AG04450 (cell line): ENCODE results near the gene EIF3L. TPM values are rescaled to one million over a fixed set of nuclear protein-coding genes. Genes with fewer than 3 reads are reported as not detected.
A peak's percentile ranks its signal among the peaks of the same experiment; 100 is the strongest.

Experiments
- CTCF ChIA-PET: fragments of 300-600, 350-600 bp; formaldehyde crosslinking; extraction: SDS; loops from one replicate; lab custom pipeline; 2022; ENCODE audit warnings: antibody characterized with exemption, inconsistent platforms; lab: Charles Lee
- POLR2A ChIA-PET: fragments of 350-600 bp; formaldehyde crosslinking; extraction: SDS; loops from one replicate; lab custom pipeline; 2021; ENCODE audit warnings: antibody characterized with exemption, inconsistent platforms; lab: Yijun Ruan, JAX
- DNase-seq: peaks from one replicate; pipeline ENCODE4 v3.0.0-alpha.2; 2011; ENCODE audit warnings: low read depth, low spot score
- H3K27ac ChIP-seq: one replicate; pipeline ENCODE4 v1.5.1; 2012; ENCODE audit warnings: low read depth, low read length, control low read depth
- H3K27me3 ChIP-seq: one replicate; pipeline ENCODE4 v1.6.0; 2012; ENCODE audit warnings: low read length; ENCODE audit not compliant: control insufficient read depth, insufficient read depth
- H3K4me3 ChIP-seq: 2 replicates; pipeline ENCODE4 v1.5.1; 2011; ENCODE audit warnings: mild to moderate bottlenecking, low read depth, low read length, control low read depth
- H3K9me3 ChIP-seq: 2 replicates; pipeline ENCODE4 v1.5.1; 2012; ENCODE audit warnings: low read length; ENCODE audit not compliant: control insufficient read depth, insufficient read depth
- CTCF ChIP-seq: IDR thresholded peaks from 2 replicates; pipeline ENCODE4 v1.5.1; 2011; ENCODE audit warnings: low read depth, low read length, control low read depth, inconsistent platforms
- polyA plus RNA-seq: library from polyadenylated mRNA; depleted of rRNA; stranded (reverse); fragments of >200 nt; gene quantifications from 2 replicates; pipeline ENCODE4 v1.2.3, GENCODE V29; 2011

Gene EIF3L
- polyA plus RNA-seq, 1 experiment: 833 TPM

- no peak for DNase-seq
- no peak for TF ChIP-seq CTCF
- ChIA-PET CTCF (no interaction called here), POLR2A (no interaction called here)
- peaks cover 21% of the 10 kb centered on the region for H3K27me3 ChIP-seq
- H3K4me3 ChIP-seq: no peak overlapping the region
- no peaks in the 10 kb centered on the region; the same call in 1 of the 2 replicates for H3K9me3 ChIP-seq
- H3K27ac ChIP-seq: no peak overlapping the region
Observed at GRCh38 chr22:37822079-37822833, 27.0 kb upstream of the EIF3L start.

DNA sequence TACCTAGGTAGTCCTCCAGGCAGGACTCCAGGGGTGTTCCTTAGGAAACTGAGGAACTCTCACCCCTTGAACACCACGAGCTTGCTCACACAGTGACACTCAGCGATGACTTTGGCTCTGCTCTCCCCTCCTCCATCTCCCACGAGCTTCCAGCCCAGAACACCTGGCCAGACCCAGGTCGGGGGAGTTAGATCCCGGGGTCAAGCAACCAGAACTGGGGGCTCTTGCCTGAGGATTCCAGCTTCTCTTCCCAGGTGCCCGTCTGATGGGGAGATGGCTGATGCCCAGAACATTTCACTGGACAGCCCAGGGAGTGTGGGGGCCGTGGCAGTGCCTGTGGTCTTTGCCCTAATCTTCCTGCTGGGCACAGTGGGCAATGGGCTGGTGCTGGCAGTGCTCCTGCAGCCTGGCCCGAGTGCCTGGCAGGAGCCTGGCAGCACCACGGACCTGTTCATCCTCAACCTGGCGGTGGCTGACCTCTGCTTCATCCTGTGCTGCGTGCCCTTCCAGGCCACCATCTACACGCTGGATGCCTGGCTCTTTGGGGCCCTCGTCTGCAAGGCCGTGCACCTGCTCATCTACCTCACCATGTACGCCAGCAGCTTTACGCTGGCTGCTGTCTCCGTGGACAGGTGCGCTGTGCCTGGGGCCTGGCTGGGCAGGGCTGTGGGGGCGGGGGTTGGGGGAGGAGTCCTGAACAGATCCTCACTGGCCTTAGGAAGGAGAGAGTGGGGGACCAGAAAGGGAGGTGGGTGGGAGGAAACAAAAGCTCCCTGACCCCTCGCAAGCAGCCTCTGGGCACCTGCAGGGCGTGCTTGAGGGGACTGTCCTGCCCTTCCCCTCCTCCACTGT is 25.9 kb upstream of the EIF3L start, which contains the start of gene GALR3:
GALR3 (plus strand) TSS at position 249 of the 852 bp plus-strand sequence; CDS start at position 274, 25 bp downstream.
- ChIA-PET POLR2A (no interaction called here), CTCF (interaction anchor here (1.7 kb wide), 1 partner anchor 39 kb away, joined by 5 read pairs; no protein-coding TSS in a partner anchor)
- H3K4me3 ChIP-seq: no peak within 1 kb of the TSS
- no peaks in the 10 kb centered on the region; the same call in 1 of the 2 replicates for H3K9me3 ChIP-seq
- H3K27me3 ChIP-seq: peaks cover 21% of the 10 kb centered on the region
- no peak for TF ChIP-seq CTCF
- no peak for DNase-seq
- H3K27ac ChIP-seq: no peak within 1 kb of the TSS

DNA sequence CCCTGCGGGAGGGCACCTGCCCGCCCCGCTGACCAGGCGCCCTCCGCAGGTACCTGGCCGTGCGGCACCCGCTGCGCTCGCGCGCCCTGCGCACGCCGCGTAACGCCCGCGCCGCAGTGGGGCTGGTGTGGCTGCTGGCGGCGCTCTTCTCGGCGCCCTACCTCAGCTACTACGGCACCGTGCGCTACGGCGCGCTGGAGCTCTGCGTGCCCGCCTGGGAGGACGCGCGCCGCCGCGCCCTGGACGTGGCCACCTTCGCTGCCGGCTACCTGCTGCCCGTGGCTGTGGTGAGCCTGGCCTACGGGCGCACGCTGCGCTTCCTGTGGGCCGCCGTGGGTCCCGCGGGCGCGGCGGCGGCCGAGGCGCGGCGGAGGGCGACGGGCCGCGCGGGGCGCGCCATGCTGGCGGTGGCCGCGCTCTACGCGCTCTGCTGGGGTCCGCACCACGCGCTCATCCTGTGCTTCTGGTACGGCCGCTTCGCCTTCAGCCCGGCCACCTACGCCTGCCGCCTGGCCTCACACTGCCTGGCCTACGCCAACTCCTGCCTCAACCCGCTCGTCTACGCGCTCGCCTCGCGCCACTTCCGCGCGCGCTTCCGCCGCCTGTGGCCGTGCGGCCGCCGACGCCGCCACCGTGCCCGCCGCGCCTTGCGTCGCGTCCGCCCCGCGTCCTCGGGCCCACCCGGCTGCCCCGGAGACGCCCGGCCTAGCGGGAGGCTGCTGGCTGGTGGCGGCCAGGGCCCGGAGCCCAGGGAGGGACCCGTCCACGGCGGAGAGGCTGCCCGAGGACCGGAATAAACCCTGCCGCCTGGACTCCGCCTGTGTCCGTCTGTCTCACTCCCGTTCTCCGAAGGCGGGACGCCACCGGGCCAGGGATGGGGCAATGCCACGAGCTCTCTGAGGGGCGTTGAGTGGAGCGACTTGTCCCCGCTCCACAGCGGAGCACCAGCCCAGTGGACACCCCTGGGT is 24.3 kb upstream of the EIF3L start:
- no peak for TF ChIP-seq CTCF
- Histone ChIP-seq H3K27me3 (peaks cover 19% of the 10 kb centered on the region), H3K27ac (no peak overlapping the region), H3K9me3 (no peaks in the 10 kb centered on the region; the same call in 1 of the 2 replicates), H3K4me3 (peak overlapping the region; percentile 47; the same call in 1 of the 2 replicates)
- DNase-seq: no peak
- CTCF ChIA-PET: interaction anchor here (0.7 to 1.7 kb wide), 2 partner anchors 8 to 38 kb away, joined by 4 to 5 read pairs; no protein-coding TSS in a partner anchor
- POLR2A ChIA-PET: interaction anchor here (0.8 to 1.2 kb wide), 2 partner anchors 17 to 19 kb away, joined by 3 read pairs; partner anchors contain the start of genes ANKRD54 and GCAT

- ChIA-PET CTCF (interaction anchor here (0.6 to 2.6 kb wide), 3 partner anchors 9 to 813 kb away, joined by 3 to 12 read pairs (median 3); no protein-coding TSS in a partner anchor), POLR2A (no interaction called here)
- Histone ChIP-seq H3K4me3 (no peak overlapping the region), H3K27me3 (peaks cover 17% of the 10 kb centered on the region), H3K27ac (no peak overlapping the region), H3K9me3 (no peaks in the 10 kb centered on the region; the same call in 1 of the 2 replicates)
- TF ChIP-seq CTCF: no peak
- no peak for DNase-seq
Observed at GRCh38 chr22:37827056-37827455, 22.2 kb upstream of the EIF3L start.
